H9 (cell line): ENCODE measurements around the gene C19orf47. TPM values are rescaled to one million over a fixed set of nuclear protein-coding genes. Genes with fewer than 3 reads are reported as not detected.

Source experiments
- DNase-seq: peaks from one replicate; pipeline ENCODE4 v3.0.0-alpha.2; 2017
- H2AFZ ChIP-seq: one replicate; pipeline ENCODE4 v1.6.1; 2013; ENCODE audit warnings: mild to moderate bottlenecking, low read length, control low read depth, moderate library complexity
- H2AK5ac ChIP-seq: 2 replicates; pipeline ENCODE4 v1.6.1; 2013; ENCODE audit warnings: low read length, control low read depth, mixed read lengths; ENCODE audit not compliant: insufficient read length
- H2BK120ac ChIP-seq: one replicate; pipeline ENCODE4 v1.6.1; 2013; ENCODE audit warnings: low read depth, mild to moderate bottlenecking, low read length, control low read depth, inconsistent platforms; ENCODE audit not compliant: poor library complexity, severe bottlenecking
- H2BK12ac ChIP-seq: 2 replicates; pipeline ENCODE4 v1.6.1; 2013; ENCODE audit warnings: low read length, control low read depth, mixed read lengths, low read depth; ENCODE audit not compliant: insufficient read length
- H2BK15ac ChIP-seq: 2 replicates; pipeline ENCODE4 v1.6.1; 2013; ENCODE audit warnings: low read depth, low read length, control low read depth
- H2BK20ac ChIP-seq: one replicate; pipeline ENCODE4 v1.6.1; 2013; ENCODE audit warnings: low read depth, mild to moderate bottlenecking, low read length, control low read depth, inconsistent platforms; ENCODE audit not compliant: poor library complexity, severe bottlenecking
- H2BK5ac ChIP-seq: 2 replicates; pipeline ENCODE4 v1.6.1; 2013; ENCODE audit warnings: low read length, control low read depth, mixed read lengths; ENCODE audit not compliant: insufficient read length
- H3K14ac ChIP-seq: 2 replicates; pipeline ENCODE4 v1.6.1; 2013; ENCODE audit warnings: low read length, control low read depth; ENCODE audit not compliant: insufficient read depth
- H3K18ac ChIP-seq: 2 replicates; pipeline ENCODE4 v1.6.1; 2013; ENCODE audit warnings: low read depth, mild to moderate bottlenecking, mixed read lengths, low read length, control low read depth; ENCODE audit not compliant: insufficient read length
- H3K23ac ChIP-seq: 2 replicates; pipeline ENCODE4 v1.6.1; 2013; ENCODE audit warnings: low read length, control low read depth, mixed read lengths, low read depth; ENCODE audit not compliant: insufficient read length
- H3K23me2 ChIP-seq: 2 replicates; pipeline ENCODE4 v1.6.1; 2013; ENCODE audit warnings: low read depth, mild to moderate bottlenecking, mixed read lengths, low read length, control low read depth; ENCODE audit not compliant: insufficient read length, poor library complexity, severe bottlenecking
- H3K27ac ChIP-seq: 2 replicates; pipeline ENCODE4 v1.5.1; 2013; ENCODE audit warnings: low read length, control low read depth, mixed read lengths, low read depth; ENCODE audit not compliant: insufficient read length
- H3K27me3 ChIP-seq: 2 replicates; pipeline ENCODE4 v1.6.1; 2013; ENCODE audit warnings: low read length, control low read depth, inconsistent platforms; ENCODE audit not compliant: insufficient read depth
- H3K4ac ChIP-seq: 2 replicates; pipeline ENCODE4 v1.6.1; 2013; ENCODE audit warnings: low read depth, mild to moderate bottlenecking, control low read depth, inconsistent platforms, low read length, moderate library complexity
- H3K4me1 ChIP-seq: 2 replicates; pipeline ENCODE4 v1.6.1; 2013; ENCODE audit warnings: low read length, control low read depth, inconsistent platforms; ENCODE audit not compliant: insufficient read depth
- H3K4me2 ChIP-seq: 2 replicates; pipeline ENCODE4 v1.6.1; 2013; ENCODE audit warnings: low read length, control low read depth, mixed read lengths; ENCODE audit not compliant: insufficient read length, insufficient read depth
- H3K56ac ChIP-seq: 2 replicates; pipeline ENCODE4 v1.6.1; 2013; ENCODE audit warnings: low read depth, mild to moderate bottlenecking, mixed read lengths, low read length, control low read depth; ENCODE audit not compliant: insufficient read length
- H3K79me1 ChIP-seq: 2 replicates; pipeline ENCODE4 v1.6.1; 2013; ENCODE audit warnings: low read depth, mild to moderate bottlenecking, moderate library complexity, low read length, control low read depth, inconsistent platforms; ENCODE audit not compliant: insufficient read depth, poor library complexity, severe bottlenecking
- H3K79me2 ChIP-seq: 2 replicates; pipeline ENCODE4 v1.6.1; 2013; ENCODE audit warnings: low read length, control low read depth, inconsistent platforms; ENCODE audit not compliant: insufficient read depth
- H3K9ac ChIP-seq: 2 replicates; pipeline ENCODE4 v1.6.1; 2013; ENCODE audit warnings: low read length, control low read depth, mixed read lengths; ENCODE audit not compliant: insufficient read length; ENCODE audit errors: extremely low read depth
- H3K9me3 ChIP-seq: one replicate; pipeline ENCODE4 v1.6.1; 2013; ENCODE audit warnings: low read depth, low read length, inconsistent platforms; ENCODE audit not compliant: control insufficient read depth
- H3T11ph ChIP-seq: one replicate; pipeline ENCODE4 v1.6.1; 2013; ENCODE audit warnings: mild to moderate bottlenecking, low read length, control low read depth, inconsistent platforms
- H4K20me1 ChIP-seq: one replicate; pipeline ENCODE4 v1.6.1; 2013; ENCODE audit not compliant: control insufficient read depth, insufficient read length, insufficient read depth
- H4K5ac ChIP-seq: 2 replicates; pipeline ENCODE4 v1.6.1; 2013; ENCODE audit warnings: low read depth, mild to moderate bottlenecking, mixed read lengths, low read length, control low read depth; ENCODE audit not compliant: insufficient read length
- H4K8ac ChIP-seq: replicated peaks from 2 replicates; pipeline ENCODE4 v1.6.1; 2013; ENCODE audit warnings: low read length, control low read depth, mixed read lengths, low read depth; ENCODE audit not compliant: insufficient read length
- H4K91ac ChIP-seq: 2 replicates; pipeline ENCODE4 v1.6.1; 2013; ENCODE audit warnings: low read depth, mild to moderate bottlenecking, moderate library complexity, mixed read lengths, low read length, control low read depth; ENCODE audit not compliant: insufficient read length
- H3K27ac Mint-ChIP-seq, 3 experiments: 2 replicates in 2 of 3; 3 replicates in 1 of 3; pipeline ENCODE4 v1.8.0; 2020 to 2021; ENCODE audit warnings: mixed read lengths in 3 of 3, mild to moderate bottlenecking in 1 of 3, moderate library complexity in 1 of 3
- H3K27me3 Mint-ChIP-seq: 2 replicates; pipeline ENCODE4 v1.8.0; 2021; ENCODE audit warnings: low read depth, mild to moderate bottlenecking, moderate library complexity, mixed read lengths
- H3K36me3 Mint-ChIP-seq, 3 experiments: 2 replicates in 2 of 3; 3 replicates in 1 of 3; pipeline ENCODE4 v1.8.0; 2020 to 2021; ENCODE audit warnings: low read depth in 3 of 3, mixed read lengths in 3 of 3; ENCODE audit not compliant: insufficient read depth in 1 of 3
- H3K4me1 Mint-ChIP-seq, 2 experiments: 2 replicates each; pipeline ENCODE4 v1.8.0; 2020; ENCODE audit warnings: mixed read lengths in 2 of 2
- H3K4me3 Mint-ChIP-seq, 2 experiments: 2 replicates in 1 of 2; 3 replicates in 1 of 2; pipeline ENCODE4 v1.8.0; 2020 to 2021; ENCODE audit warnings: mild to moderate bottlenecking in 2 of 2, mixed read lengths in 2 of 2, moderate library complexity in 1 of 2
- H3K9me3 Mint-ChIP-seq, 2 experiments: 2 replicates in 1 of 2; 3 replicates in 1 of 2; pipeline ENCODE4 v1.8.0; 2020; ENCODE audit warnings: mild to moderate bottlenecking in 2 of 2, mixed read lengths in 2 of 2, moderate library complexity in 1 of 2
- WGBS: extraction: QIAGEN DNeasy Blood & Tissue Kit; methylation state at CpG from one replicate; pipeline ENCODE4 v1.1.7; 2013; ENCODE audit warnings: missing lambda C conversion rate, low lambda C conversion rate, mixed read lengths; ENCODE audit not compliant: insufficient read length; ENCODE audit errors: extremely low coverage; 5-methylcytosine and 5-hydroxymethylcytosine counted together
- total RNA-seq: library from RNA; stranded (reverse); gene quantifications from 2 replicates; pipeline ENCODE4 v1.2.1, GENCODE V29; 2021
- TF ChIP-seq, protein P1 (sequence below): fragments of 200-600 bp; sonication (generic); conservative IDR thresholded peaks from 3 replicates; pipeline ENCODE4 v1.8.0; 2021; ENCODE audit warnings: antibody characterized with exemption, mild to moderate bottlenecking

C19orf47 gene
- total RNA-seq, 1 experiment from 2014 or later = 19.4 TPM

DNA sequence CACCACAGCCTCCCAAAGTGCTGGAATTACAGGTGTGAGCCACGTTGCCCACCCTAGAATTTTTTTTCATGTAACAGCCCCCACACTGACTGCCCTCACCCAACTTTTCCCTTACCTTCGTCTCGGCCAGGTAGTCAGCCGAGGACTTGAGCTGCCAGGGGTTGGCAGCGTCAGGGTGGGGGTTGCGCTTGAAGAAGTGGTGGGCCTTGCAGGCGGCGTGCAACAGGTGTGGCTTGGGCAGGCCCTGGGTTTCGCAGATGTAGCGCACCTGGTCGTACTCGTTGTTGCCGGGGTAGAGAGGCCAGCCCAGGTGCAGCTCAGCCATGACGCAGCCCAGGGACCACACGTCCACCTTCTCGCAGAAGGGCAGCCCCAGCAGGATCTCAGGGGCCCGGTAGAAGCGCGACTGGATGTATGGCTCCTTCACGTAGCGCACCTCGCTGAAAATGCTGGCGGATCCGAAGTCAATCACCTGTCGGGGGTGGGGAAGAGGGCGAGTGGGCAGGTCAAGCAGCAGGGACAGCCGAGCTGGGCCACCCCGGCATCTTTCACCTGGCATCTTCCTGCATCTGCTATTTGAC is 35.6 kb upstream of the C19orf47 start:
- Mint-ChIP-seq H3K9me3 (no peaks in the 10 kb centered on the region), H3K27ac (peak overlapping the region; percentile 7 to 92 (median 34); a peak in 4 of 7 replicates), H3K4me1 (peaks cover 4 to 7% of the 10 kb centered on the region in 2 experiments), H3K4me3 (no peak overlapping the region), H3K27me3 (peaks cover 10% of the 10 kb centered on the region; the same call in 1 of the 2 replicates), H3K36me3 (peaks cover 0 to 7% (median 0%) of the 10 kb centered on the region in 3 experiments; a peak in 2 of 7 replicates)
- Histone ChIP-seq H3K23me2 (no peaks in the 10 kb centered on the region), H3K9ac (no peak overlapping the region), H3T11ph (no peak overlapping the region), H3K23ac (no peak overlapping the region), H2BK12ac (no peak overlapping the region), H3K4ac (no peak overlapping the region), H2BK15ac (no peak overlapping the region), H3K27ac (no peak overlapping the region), H3K27me3 (no peaks in the 10 kb centered on the region), H4K8ac (no peak overlapping the region), H3K79me1 (no peaks in the 10 kb centered on the region), H3K14ac (no peak overlapping the region), H2AFZ (no peak overlapping the region), H3K4me2 (no peak overlapping the region), H2BK120ac (no peak overlapping the region), H3K56ac (no peak overlapping the region), H3K4me1 (no peaks in the 10 kb centered on the region), H3K18ac (no peak overlapping the region), H2BK5ac (no peak overlapping the region), H2AK5ac (no peak overlapping the region), H4K91ac (no peak overlapping the region), H2BK20ac (no peak overlapping the region), H3K9me3 (no peaks in the 10 kb centered on the region), H4K5ac (no peak overlapping the region), H4K20me1 (peaks cover 2% of the 10 kb centered on the region), H3K79me2 (no peaks in the 10 kb centered on the region)
- no CpG with 5 or more reads among the region's 28 CpGs for WGBS
- TF ChIP-seq, protein P1, sequence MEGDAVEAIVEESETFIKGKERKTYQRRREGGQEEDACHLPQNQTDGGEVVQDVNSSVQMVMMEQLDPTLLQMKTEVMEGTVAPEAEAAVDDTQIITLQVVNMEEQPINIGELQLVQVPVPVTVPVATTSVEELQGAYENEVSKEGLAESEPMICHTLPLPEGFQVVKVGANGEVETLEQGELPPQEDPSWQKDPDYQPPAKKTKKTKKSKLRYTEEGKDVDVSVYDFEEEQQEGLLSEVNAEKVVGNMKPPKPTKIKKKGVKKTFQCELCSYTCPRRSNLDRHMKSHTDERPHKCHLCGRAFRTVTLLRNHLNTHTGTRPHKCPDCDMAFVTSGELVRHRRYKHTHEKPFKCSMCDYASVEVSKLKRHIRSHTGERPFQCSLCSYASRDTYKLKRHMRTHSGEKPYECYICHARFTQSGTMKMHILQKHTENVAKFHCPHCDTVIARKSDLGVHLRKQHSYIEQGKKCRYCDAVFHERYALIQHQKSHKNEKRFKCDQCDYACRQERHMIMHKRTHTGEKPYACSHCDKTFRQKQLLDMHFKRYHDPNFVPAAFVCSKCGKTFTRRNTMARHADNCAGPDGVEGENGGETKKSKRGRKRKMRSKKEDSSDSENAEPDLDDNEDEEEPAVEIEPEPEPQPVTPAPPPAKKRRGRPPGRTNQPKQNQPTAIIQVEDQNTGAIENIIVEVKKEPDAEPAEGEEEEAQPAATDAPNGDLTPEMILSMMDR = no peak
- DNase-seq = no peak
